GM18517 (cell line): ENCODE data around the gene TTYH1.
"Not testable (repeated sequence)": the region's sequence is repeated elsewhere in the genome, so short reads cannot be mapped to it uniquely, and the experiment has no call there.

ENCODE experiments used
- ATAC-seq: cut with Tn5 transposase; IDR thresholded peaks from one replicate; pipeline ENCODE4 v1.9.1; 2021; ENCODE audit warnings: mild to moderate bottlenecking, moderate library complexity; ENCODE audit not compliant: unreplicated experiment

Gene TTYH1

DNA sequence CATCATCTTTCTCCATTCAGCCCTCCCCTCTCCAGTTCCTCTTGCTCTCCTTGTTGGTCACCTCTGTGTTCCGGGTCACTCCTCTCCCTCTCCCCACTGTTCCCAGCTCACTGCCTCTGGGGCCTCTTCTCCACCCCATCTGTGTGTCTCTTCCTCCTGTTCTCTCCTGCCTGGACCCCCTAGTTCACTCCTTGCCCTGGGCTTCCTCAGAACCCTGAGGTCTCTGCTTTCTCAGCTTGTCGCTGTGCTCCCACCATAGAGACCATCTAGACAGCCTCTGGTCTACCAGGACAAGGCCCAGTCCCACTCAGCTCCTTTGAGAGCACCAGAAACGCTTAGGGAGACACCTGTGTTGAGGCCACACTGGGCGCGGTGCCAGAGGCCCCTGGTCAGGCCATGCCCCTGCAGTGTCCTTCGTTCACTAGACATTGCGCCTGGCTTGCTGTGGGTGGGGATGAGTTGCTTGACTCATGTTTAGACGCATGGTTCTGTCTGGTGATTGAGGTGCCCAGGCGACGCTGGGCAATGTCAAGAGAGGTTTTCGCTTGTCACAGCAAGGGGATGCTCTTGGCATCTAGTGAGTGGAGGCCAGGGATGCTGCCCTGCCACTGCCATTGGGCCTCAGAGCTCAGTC is 43.5 kb downstream of the TTYH1 start:
- no peak for ATAC-seq

- ATAC-seq = no peak
Observed at GRCh38 chr19:54459282-54460229, 44.3 kb downstream of the TTYH1 start.

DNA sequence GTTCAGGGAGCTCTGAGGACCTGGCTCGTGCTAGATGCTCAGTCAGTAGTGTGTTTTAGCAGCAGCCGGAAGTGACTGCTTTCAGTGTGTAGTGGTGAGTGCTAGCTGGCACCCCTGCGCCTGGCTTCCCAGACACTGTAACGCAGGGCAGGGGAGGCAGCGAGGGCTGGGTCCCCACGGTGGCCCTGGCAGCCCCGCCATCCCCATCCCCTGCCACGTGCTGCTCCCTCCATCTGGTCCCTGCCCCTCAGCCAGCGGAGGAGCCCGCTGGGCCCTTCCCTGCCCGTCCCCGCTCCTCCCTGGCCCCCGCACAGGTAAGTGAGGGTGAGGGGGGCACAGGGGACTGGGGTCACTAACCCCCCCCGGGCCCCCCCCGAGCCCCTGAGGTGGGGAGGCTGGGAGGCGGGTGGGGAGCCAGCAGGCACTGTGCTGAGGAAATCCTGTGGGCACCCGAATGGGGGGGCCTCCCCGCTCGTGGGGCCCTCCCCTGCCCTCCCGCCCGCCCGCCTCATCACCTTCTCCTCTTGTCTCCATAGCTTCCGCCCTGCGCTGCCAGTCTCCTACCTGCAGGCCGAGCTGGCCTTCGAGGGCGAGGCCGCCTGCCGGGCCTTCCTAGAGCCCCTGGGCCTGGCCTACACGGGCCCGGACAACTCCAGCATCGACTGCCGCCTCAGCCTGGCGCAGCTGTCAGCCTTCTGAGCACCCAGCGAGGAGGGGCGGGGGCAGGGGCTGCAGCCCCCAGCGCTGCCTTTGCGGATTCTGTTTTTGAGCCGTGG is 45.2 kb downstream of the TTYH1 start:
- ATAC-seq = no peak

GRCh38 chr19:54461210-54461609 is 45.9 kb downstream of the TTYH1 start:
- no peak for ATAC-seq

DNA sequence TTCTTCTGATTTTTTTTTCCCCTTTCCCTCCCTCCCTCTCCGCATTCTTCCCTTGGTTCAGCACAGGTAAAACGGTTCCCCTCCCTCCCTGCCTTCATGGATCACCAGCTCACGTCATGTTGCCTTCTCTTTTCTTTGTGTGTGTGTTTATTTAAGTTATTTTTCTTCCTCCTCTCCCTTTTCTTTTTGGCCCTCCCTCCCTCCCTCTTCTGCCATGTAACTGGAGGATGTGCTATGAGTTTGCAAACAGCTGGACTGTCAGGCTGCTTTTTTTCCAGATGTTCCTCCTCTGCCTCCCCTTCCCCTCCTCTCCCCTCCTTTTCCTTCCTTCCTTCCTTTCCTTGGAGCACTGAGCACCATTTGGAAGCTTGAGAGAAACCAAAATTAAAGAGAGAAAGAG is 46.3 kb downstream of the TTYH1 start:
- no peak for ATAC-seq

DNA sequence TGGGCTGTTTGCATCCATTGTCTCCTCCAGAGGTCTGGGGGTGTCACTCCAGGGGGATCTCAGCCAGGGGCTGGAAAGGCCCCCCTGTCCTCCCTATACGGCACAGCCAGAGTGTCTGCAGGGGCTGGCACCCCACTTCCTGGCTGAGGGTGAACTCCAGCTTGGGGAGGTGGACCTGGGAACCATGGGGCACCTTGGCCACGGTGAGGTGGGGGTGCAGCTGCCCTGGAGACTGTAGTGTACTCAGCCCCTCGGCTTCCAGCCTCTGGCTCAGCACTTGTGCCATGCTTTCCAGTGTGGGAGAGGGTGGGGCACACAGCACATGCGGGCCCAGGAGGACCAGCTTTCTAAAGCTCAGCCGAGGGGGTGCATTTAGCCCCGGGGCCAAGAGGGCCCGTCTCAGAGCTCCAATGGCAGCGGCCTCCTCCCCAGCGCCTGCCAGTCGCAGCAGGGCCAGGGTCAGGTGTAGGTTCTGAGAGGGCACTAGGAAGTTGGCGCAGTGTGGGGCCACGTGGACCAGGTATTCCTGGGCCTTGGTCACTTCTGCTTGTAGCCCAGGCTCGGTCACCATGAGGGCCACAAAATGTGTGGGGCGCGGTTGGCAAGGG is 46.9 kb downstream of the TTYH1 start:
- ATAC-seq = no peak

DNA sequence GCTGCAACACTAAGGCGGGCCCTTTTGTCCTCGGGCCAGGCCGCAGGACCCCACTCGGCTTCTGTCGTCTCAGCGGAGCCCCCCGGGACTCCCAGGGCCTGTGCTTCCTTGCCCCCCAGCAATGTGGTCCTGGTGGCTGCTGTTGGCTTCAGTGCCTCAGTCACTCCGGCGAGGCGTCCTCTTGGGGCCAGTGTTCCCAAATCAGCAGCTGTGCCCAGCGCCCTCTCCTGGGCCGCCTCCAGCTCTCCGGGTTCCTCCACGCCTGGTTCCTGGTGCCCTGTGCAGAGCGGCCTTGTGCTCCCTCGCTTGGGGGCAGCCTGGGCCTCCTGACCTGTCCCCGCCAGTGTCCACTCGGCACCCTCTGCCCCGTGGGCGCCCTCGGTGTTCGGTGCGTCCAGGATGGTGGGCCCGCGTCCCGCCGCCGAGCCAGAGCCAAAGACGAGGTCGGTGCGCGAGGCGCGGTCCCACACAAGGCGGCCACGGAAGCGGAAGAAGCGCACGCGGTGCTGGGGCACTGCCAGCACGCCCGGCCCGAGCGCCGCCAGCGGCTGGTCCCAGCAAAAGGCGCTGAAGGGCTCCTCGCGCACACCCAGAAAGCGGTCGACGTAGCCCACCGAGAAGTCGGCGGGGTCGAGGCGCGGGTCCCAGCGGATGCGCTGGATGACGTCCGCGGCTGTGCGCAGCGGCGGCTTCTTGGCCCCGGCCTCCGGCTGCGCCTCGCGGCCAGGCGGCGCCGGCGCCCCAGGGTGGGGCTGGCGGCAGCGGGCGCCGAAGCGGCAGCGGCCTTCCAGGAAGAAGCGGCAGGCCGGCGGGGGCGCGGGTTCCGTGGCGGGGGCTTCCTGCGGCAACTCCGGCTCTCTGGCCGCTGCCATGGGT is 47.6 kb downstream of the TTYH1 start:
- peak; percentile 9 for ATAC-seq

- peak; percentile 67 for ATAC-seq
Observed at GRCh38 chr19:54463531-54464043, 48.3 kb downstream of the TTYH1 start, which contains the start of gene LENG9. LENG9 (minus strand) TSS chr19:54463778; CDS start chr19:54463526, 252 bp downstream.

DNA sequence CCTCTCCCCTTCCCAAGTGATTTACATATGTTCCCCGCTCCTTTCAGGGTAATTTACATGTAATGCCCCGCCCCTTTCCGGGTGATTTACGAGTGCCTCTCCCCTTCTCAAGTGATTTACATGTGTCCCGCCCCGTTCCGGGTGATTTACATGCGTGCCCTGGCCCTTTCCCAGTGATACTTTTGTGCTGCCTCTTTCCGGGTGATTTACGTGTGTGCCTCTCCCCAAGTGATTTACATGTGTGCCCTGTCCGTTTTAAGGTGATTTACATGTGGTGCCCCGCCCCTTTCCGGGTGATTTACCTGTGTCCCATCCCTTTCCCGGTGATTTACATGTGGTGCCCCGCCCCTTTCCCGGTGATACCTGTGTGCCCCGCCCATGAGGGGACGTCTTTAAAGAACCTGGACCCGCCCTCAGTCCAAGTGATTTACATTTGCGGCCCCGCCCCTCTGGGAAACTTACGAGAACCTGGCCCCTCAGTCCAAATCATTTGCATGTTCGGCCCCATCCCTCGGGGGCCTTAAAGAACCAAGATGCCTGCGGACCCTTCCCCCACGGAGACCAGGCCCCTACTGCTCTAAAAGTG is 48.9 kb downstream of the TTYH1 start:
- ATAC-seq = peak; percentile 49

- ATAC-seq = peak; percentile 34
Observed at GRCh38 chr19:54464630-54465425, 49.6 kb downstream of the TTYH1 start.

GRCh38 chr19:54465426-54466109 is 50.3 kb downstream of the TTYH1 start:
- no peak for ATAC-seq

GRCh38 chr19:54466110-54466480 is 50.8 kb downstream of the TTYH1 start:
- not testable (repeated sequence) for ATAC-seq

DNA sequence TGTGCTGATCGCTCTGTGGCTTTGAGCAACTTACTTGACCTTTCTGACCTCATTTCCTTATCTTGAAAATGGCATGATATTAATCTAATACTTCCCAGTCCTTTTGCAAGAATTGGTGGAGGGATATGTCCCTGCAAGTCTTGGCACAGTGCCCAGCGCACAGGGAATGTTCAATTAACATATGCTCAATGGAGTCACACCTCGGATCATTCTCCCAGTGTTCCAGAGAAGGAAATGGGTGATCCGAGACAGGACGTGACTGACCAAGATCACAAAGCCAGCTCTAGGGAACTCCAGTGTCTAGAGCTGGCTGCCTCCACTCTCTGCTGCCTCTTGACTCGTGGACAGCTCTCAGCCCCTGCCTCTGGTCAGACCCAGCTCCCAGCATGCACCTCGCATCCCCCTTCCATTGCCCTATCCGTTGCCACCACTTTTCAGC is 54.3 kb downstream of the TTYH1 start:
- ATAC-seq = no peak

DNA sequence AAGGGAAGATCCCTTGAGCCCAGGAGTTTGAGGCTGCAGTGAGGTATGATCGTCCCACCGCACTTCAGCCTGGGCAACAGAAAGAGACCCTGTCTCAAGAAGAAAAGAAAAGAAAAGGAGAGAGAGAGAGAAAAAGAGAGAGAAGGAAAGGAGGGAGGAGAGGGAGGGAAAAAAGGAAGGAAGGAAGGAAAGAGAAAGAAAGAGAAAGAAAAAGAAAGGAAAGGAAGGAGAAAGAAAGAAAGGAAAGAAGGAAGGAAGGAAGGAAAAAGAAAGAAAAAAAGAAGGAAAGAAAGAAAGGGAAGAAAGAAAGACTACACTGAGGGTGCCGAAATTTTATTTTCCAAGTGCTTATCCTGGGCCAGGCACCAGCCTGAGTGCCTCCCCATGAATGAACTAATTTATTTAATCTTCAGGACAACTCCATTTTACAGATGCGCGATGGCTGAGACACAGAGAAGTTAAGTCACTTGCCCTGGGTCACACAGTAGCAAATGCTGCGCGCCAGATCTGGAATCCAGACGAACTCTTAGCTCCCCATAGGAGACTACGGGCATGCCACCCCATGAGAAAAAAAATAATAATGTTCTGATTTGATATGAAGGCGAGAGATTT is 55.1 kb downstream of the TTYH1 start:
- ATAC-seq = no peak

GRCh38 chr19:54470991-54471782 is 55.9 kb downstream of the TTYH1 start:
- ATAC-seq = no peak

DNA sequence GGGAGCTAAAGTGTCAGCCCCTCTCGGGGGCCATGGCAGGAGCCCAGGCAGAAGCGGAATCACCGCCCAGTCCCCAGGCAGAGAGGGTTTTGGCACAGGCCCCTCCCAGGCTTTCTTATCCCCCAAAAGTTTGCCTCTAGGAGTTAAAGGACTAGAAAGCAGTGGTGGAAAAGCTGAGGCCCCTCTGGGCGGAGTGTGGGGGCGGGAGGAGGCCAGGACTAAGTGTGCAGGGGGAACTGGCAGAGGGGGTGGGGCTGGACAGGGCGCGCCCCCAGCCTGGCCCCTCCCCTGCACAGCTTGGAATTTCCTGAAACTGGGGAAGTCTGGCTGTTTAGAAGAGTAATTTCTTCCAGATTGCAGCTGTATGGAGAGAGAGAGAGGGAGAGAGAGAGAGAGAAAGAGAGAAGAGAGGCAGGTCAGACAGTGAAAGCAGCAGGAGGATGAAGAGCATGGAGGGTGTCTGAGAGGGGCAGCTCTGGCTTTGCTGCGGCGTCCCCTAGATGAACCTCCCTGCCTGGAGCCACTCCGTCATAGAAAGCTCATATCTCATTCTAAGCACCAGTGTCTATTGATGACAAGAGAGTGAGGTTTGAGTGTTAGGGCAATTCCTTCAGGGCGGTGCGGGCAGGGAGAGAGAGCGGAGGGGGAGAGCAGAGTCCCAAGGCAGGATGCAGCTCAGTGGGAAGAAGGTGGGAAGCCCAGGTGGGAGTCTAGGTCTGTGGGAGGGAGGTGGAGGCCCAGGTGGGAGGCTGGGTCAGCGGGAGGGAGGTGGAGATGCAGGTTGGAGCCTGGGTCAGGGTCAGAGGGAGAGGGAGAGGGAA is 58.0 kb downstream of the TTYH1 start, which contains the start of gene CDC42EP5:
Gene CDC42EP5 (minus strand): TSS at position 226 of the 821 bp plus-strand sequence. CDS start 7,749 bp downstream, outside the sequence.
- no peak for ATAC-seq
